ENCODE data around the gene FAM50B. TPM values are rescaled to one million over a fixed set of nuclear protein-coding genes. Genes with fewer than 3 reads are reported as not detected.

FAM50B gene
- total and polyA plus RNA-seq, 2 of the 13 experiments (the other 11 are each of a cell fraction or from before 2014, with no cell fraction given), result 0.05 TPM; not detected in 1

GRCh38 chr6:3838992-3839867 lies 9.9 kb upstream of the FAM50B start (continued):
- TF ChIP-seq ZNF34 (CRISPR knock-in tag; IDR thresholded peaks at IDR 0.05; ENCODE audit: borderline replicate concordance), result no peak
- no peak for TF ChIP-seq ZNF501 (CRISPR knock-in tag; IDR thresholded peaks at IDR 0.05)
- peak; percentile 35; the same call in 1 of the 2 replicates for TF ChIP-seq DMAP1 (CRISPR knock-in tag; IDR thresholded peaks at IDR 0.05)
- TF ChIP-seq ZMYM4 (CRISPR knock-in tag; IDR thresholded peaks at IDR 0.05), result peak; percentile 80
- TF ChIP-seq NFIC (IDR thresholded peaks at IDR 0.05; ENCODE audit: low read length), result no peak; the same call in 1 of the 2 replicates
- no peak for TF ChIP-seq U2AF1 (optimal IDR thresholded peaks at IDR 0.05; ENCODE audit: low read depth, low read length)
- TF ChIP-seq ZNF367 (CRISPR knock-in tag; IDR thresholded peaks at IDR 0.05; ENCODE audit: borderline replicate concordance), result no peak
- no peak for TF ChIP-seq SYNCRIP (IDR thresholded peaks at IDR 0.05; ENCODE audit: insufficient read depth, low read depth, low read length)
- TF ChIP-seq, protein P1, sequence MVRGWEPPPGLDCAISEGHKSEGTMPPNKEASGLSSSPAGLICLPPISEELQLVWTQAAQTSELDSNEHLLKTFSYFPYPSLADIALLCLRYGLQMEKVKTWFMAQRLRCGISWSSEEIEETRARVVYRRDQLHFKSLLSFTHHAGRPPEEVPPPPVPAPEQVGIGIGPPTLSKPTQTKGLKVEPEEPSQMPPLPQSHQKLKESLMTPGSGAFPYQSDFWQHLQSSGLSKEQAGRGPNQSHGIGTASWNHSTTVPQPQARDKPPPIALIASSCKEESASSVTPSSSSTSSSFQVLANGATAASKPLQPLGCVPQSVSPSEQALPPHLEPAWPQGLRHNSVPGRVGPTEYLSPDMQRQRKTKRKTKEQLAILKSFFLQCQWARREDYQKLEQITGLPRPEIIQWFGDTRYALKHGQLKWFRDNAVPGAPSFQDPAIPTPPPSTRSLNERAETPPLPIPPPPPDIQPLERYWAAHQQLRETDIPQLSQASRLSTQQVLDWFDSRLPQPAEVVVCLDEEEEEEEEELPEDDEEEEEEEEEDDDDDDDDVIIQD (CRISPR knock-in tag; IDR thresholded peaks at IDR 0.05; ENCODE audit: low read depth), result peak; percentile 74
- TF ChIP-seq YEATS4 (CRISPR knock-in tag; IDR thresholded peaks at IDR 0.05; ENCODE audit: borderline replicate concordance), result no peak
- no peak for TF ChIP-seq SNRNP70 (IDR thresholded peaks at IDR 0.05; ENCODE audit: low read depth, low read length)
- no peak for TF ChIP-seq MBNL3 (CRISPR knock-in tag; conservative IDR thresholded peaks at IDR 0.05)
- TF ChIP-seq MAFK (conservative IDR thresholded peaks at IDR 0.05 in 1 of 2, IDR thresholded peaks at IDR 0.05 in 1 of 2; ENCODE audit: low read length in 2 of 2), result no peak
- no peak for TF ChIP-seq ETV6 (CRISPR knock-in tag; conservative IDR thresholded peaks at IDR 0.05)
- peak; percentile 57; the same call in 1 of the 2 replicates for TF ChIP-seq ZGPAT (CRISPR knock-in tag; IDR thresholded peaks at IDR 0.05)
- TF ChIP-seq SMC3 (IDR thresholded peaks at IDR 0.05; ENCODE audit: low read length), result peak; percentile 55; the same call in 1 of the 2 replicates
- no peak for TF ChIP-seq ZNF484 (CRISPR knock-in tag; IDR thresholded peaks at IDR 0.05; ENCODE audit: borderline replicate concordance, low read depth)
- TF ChIP-seq, protein P2, sequence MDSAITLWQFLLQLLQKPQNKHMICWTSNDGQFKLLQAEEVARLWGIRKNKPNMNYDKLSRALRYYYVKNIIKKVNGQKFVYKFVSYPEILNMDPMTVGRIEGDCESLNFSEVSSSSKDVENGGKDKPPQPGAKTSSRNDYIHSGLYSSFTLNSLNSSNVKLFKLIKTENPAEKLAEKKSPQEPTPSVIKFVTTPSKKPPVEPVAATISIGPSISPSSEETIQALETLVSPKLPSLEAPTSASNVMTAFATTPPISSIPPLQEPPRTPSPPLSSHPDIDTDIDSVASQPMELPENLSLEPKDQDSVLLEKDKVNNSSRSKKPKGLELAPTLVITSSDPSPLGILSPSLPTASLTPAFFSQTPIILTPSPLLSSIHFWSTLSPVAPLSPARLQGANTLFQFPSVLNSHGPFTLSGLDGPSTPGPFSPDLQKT (CRISPR knock-in tag; IDR thresholded peaks at IDR 0.05; ENCODE audit: borderline replicate concordance), result no peak
- no peak for TF ChIP-seq SRY (CRISPR knock-in tag; IDR thresholded peaks at IDR 0.05)
- TF ChIP-seq GABPA (IDR thresholded peaks at IDR 0.05; ENCODE audit: low read depth, low read length), result no peak
- peak; percentile 20; the same call in 1 of the 2 replicates for TF ChIP-seq GABPA (CRISPR knock-in tag; IDR thresholded peaks at IDR 0.05; ENCODE audit: low read depth)
- no peak for TF ChIP-seq ZNF496 (CRISPR knock-in tag; IDR thresholded peaks at IDR 0.05; ENCODE audit: insufficient replicate concordance)
- 0 out of 2 replicates have a peak, but pooled peaks have one; percentile 63 for TF ChIP-seq ATF7-NPFF (CRISPR knock-in tag; IDR thresholded peaks at IDR 0.05; ENCODE audit: low read depth)
- TF ChIP-seq ZNF878 (CRISPR knock-in tag; IDR thresholded peaks at IDR 0.05), result no peak
- no peak for TF ChIP-seq MAFG (CRISPR knock-in tag; IDR thresholded peaks at IDR 0.05)

All from HepG2 (cell line).